Tibial nerve (tissue), 4 donors: ENCODE data around the gene PRKCB. TPM values are rescaled to one million over a fixed set of nuclear protein-coding genes. Genes with fewer than 3 reads are reported as not detected.
"Not testable (repeated sequence)": the region's sequence is repeated elsewhere in the genome, so short reads cannot be mapped to it uniquely, and the experiment has no call there.

ENCODE experiments used
- DNase-seq, 2 donors: peaks; one replicate each; pipeline ENCODE4 v3.0.0-alpha.2; 2019; ENCODE audit warnings: low spot score in 2 of 2
- H3K27ac ChIP-seq, 4 donors: fragments of 200-600 bp; sonication (generic) in 3 of 4; one replicate each; pipeline ENCODE4 v1.5.1; 2017 to 2019; ENCODE audit warnings: mild to moderate bottlenecking in 1 of 4
- H3K27me3 ChIP-seq, 2 donors: fragments of 200-600 bp; sonication (generic) in 1 of 2; one replicate each; pipeline versions ENCODE4 v1.5.1 to v1.6.0; 2017 to 2019
- H3K36me3 ChIP-seq, 3 donors: fragments of 200-600 bp; sonication (generic); one replicate each; pipeline ENCODE4 v1.5.1; 2018 to 2019
- H3K4me1 ChIP-seq, 4 donors: fragments of 200-600 bp; sonication (generic) in 3 of 4; one replicate each; pipeline ENCODE4 v1.5.1; 2017 to 2019
- H3K4me3 ChIP-seq, 4 donors: fragments of 200-600 bp; sonication (generic) in 3 of 4; one replicate each; pipeline ENCODE4 v1.5.1; 2017 to 2019; ENCODE audit warnings: mild to moderate bottlenecking in 1 of 4, moderate library complexity in 1 of 4
- H3K9me3 ChIP-seq, 4 donors: fragments of 200-600 bp; sonication (generic) in 3 of 4; one replicate each; pipeline ENCODE4 v1.5.1; 2017 to 2019
- EP300 ChIP-seq, 2 donors: sonication (generic); formaldehyde crosslinking; IDR thresholded peaks; one replicate each; pipeline ENCODE4 v1.6.1; 2017; ENCODE audit warnings: antibody characterized with exemption in 2 of 2, mild to moderate bottlenecking in 1 of 2
- POLR2A ChIP-seq, 2 donors: fragments of 450-650 bp; IDR thresholded peaks; one replicate each; pipeline ENCODE4 v1.6.1; 2017; ENCODE audit warnings: antibody characterized with exemption in 2 of 2, mild to moderate bottlenecking in 2 of 2, moderate library complexity in 2 of 2
- WGBS, 2 donors: methylation state at CpG; one replicate each; pipeline ENCODE4 v1.1.5; 2018; 5-methylcytosine and 5-hydroxymethylcytosine counted together
- total RNA-seq, 4 donors: library from RNA; depleted of rRNA; stranded (reverse); fragments of >200 nt; gene quantifications; one replicate each; pipeline ENCODE4 v1.1.0, GENCODE V29; 2016
- TF ChIP-seq, protein P1 (sequence below), 5 experiments: fragments of 200-600 bp in 3 of 5; fragments of 450-650 bp in 2 of 5; sonication (generic) in 3 of 5; IDR thresholded peaks; one replicate each; pipeline ENCODE4 v1.5.1; 2016 to 2019; ENCODE audit warnings: antibody characterized with exemption in 5 of 5, mild to moderate bottlenecking in 3 of 5, moderate library complexity in 2 of 5

Gene PRKCB
- total RNA-seq, 4 donors from 2014 or later = 2.7 to 6.9 (median 4.3) TPM

DNA sequence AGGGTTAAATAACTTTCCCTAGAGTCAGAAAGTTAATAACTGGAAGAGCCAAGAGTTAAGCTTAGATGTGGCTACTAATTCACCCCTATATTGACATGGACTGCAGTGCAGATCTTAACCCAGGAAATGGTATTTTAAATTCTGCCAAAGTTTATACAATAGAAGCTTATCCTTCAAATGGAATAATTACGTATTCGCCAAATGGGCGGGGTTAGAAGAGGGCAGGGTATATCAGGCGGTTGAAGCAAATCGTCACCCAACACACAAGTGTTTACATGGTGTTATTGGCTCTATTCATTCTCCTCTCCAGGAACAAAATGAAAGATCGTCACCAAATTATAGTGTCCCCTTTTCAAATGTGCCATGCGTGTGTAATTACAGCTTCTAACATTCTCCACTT lies 182.7 kb downstream of the PRKCB start:
- Histone ChIP-seq H3K4me1 (no peaks in the 10 kb centered on the region), H3K36me3 (no peaks in the 10 kb centered on the region), H3K4me3 (no peak overlapping the region), H3K27me3 (no peaks in the 10 kb centered on the region), H3K9me3 (no peaks in the 10 kb centered on the region), H3K27ac (no peak overlapping the region)
- 65 to 72% methylated on average over 7 of the region's 7 CpGs for WGBS, 2 donors
- TF ChIP-seq EP300 (IDR thresholded peaks at IDR 0.05) (no peak), POLR2A (IDR thresholded peaks at IDR 0.05) (no peak)
- TF ChIP-seq, protein P1, sequence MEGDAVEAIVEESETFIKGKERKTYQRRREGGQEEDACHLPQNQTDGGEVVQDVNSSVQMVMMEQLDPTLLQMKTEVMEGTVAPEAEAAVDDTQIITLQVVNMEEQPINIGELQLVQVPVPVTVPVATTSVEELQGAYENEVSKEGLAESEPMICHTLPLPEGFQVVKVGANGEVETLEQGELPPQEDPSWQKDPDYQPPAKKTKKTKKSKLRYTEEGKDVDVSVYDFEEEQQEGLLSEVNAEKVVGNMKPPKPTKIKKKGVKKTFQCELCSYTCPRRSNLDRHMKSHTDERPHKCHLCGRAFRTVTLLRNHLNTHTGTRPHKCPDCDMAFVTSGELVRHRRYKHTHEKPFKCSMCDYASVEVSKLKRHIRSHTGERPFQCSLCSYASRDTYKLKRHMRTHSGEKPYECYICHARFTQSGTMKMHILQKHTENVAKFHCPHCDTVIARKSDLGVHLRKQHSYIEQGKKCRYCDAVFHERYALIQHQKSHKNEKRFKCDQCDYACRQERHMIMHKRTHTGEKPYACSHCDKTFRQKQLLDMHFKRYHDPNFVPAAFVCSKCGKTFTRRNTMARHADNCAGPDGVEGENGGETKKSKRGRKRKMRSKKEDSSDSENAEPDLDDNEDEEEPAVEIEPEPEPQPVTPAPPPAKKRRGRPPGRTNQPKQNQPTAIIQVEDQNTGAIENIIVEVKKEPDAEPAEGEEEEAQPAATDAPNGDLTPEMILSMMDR (IDR thresholded peaks at IDR 0.05) = no peak
- DNase-seq = no peak

DNA sequence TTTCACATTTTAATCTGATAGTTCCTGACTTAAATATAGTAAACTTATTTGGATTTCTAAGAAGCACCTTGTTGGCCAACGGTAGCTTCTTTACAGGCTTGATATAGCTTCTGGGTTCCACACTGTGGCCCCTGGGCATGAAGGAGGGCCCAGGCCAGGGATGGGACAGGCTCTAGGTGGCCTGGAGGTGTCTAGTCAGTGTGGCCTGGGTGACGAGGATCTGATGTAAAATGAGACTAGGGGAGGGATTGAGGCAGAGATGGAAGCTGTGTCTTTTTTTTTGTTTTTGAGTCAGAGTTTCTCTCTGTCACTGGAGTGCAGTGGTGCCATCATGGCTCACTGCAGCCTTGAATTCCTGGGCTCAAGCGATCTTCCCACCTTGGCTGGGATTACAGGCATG lies 187.0 kb downstream of the PRKCB start:
- Histone ChIP-seq H3K4me3 (no peak overlapping the region), H3K9me3 (no peaks in the 10 kb centered on the region), H3K4me1 (no peaks in the 10 kb centered on the region), H3K27me3 (no peaks in the 10 kb centered on the region), H3K27ac (no peak overlapping the region), H3K36me3 (no peaks in the 10 kb centered on the region)
- TF ChIP-seq, protein P1 (IDR thresholded peaks at IDR 0.05) = no peak
- TF ChIP-seq EP300 (IDR thresholded peaks at IDR 0.05) = no peak
- no peak for TF ChIP-seq POLR2A (IDR thresholded peaks at IDR 0.05)
- no peak for DNase-seq
- 80 to 83% methylated on average over 3 of the region's 3 CpGs for WGBS, 2 donors

DNA sequence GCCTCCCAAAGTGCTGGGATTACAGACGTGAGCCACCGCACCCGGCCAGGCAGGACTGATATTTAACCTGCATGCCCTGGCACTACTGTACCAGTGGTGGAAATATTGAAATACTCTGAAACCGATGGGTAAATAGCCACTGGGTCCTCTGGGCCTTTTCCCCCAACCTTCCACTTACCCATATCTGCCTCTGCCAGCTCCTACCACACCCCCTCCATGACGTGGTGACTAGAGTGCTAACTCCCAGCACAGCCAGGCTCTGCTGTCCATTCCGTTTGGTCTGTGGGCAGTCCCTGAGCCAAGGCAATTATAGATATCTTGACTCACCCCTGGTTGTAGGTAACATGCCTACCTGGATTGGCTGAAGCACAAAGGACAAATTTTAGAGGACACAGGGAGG lies 187.8 kb downstream of the PRKCB start:
- H3K9me3 ChIP-seq = no peaks in the 10 kb centered on the region
- no peak for DNase-seq
- H3K36me3 ChIP-seq = no peaks in the 10 kb centered on the region
- 68 to 71% methylated on average over 6 of the region's 6 CpGs for WGBS, 2 donors
- H3K27ac ChIP-seq = no peak overlapping the region
- H3K4me3 ChIP-seq = no peak overlapping the region
- no peak for TF ChIP-seq POLR2A (IDR thresholded peaks at IDR 0.05)
- TF ChIP-seq, protein P1 (IDR thresholded peaks at IDR 0.05) = no peak
- TF ChIP-seq EP300 (IDR thresholded peaks at IDR 0.05) = no peak
- no peaks in the 10 kb centered on the region for H3K4me1 ChIP-seq
- no peaks in the 10 kb centered on the region for H3K27me3 ChIP-seq

DNA sequence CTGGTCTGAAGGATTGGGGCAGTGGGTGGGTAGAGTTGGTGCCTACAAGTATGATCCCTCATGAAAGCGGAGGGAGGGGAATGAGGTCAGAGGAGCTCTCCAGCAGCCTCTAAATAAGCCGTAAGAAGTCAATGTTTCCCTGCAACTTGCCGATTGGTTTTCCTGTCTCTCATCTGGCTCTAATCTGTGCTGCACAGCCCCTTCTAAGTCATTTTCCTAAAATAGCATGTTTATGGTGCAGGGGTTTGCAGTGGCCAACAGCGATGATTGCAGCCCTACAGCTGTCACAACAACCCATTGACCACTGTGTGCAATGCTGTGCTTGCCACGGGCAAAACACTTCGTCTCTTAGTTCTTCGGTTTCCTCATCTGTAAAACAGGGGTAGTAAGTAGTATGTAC lies 189.2 kb downstream of the PRKCB start:
- no peaks in the 10 kb centered on the region for H3K36me3 ChIP-seq
- DNase-seq = no peak
- WGBS, 2 donors = 66 to 78% methylated on average over 7 of the region's 7 CpGs
- no peaks in the 10 kb centered on the region for H3K9me3 ChIP-seq
- TF ChIP-seq POLR2A (IDR thresholded peaks at IDR 0.05) (no peak), EP300 (IDR thresholded peaks at IDR 0.05) (no peak)
- TF ChIP-seq, protein P1 (IDR thresholded peaks at IDR 0.05) = no peak
- H3K4me1 ChIP-seq = no peaks in the 10 kb centered on the region
- H3K4me3 ChIP-seq = no peak overlapping the region
- no peak overlapping the region for H3K27ac ChIP-seq
- H3K27me3 ChIP-seq = no peaks in the 10 kb centered on the region

DNA sequence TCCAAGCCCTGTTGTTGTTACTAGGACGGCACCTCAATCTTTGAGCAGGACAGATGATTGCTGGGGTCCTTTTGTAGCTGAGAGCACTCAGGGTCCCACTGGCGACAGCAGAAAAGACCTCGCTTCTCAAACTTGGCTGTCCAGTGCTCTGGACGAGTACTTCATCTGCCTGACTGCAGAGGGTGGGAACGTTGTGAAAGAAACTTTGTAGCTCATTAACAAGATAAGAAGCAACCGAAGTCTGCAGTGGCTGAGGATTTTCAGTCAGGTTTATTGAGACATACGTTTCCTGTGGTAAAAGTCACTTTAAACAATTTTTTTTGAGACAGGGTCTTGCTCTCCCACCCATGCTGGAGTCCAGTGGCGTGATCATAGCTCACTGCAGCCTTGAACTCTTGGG lies 191.7 kb downstream of the PRKCB start:
- Histone ChIP-seq H3K4me1 (no peaks in the 10 kb centered on the region), H3K4me3 (no peak overlapping the region), H3K9me3 (no peaks in the 10 kb centered on the region), H3K27me3 (no peaks in the 10 kb centered on the region), H3K27ac (no peak overlapping the region), H3K36me3 (no peaks in the 10 kb centered on the region)
- TF ChIP-seq EP300 (IDR thresholded peaks at IDR 0.05) = no peak
- TF ChIP-seq, protein P1 (IDR thresholded peaks at IDR 0.05) = no peak
- TF ChIP-seq POLR2A (IDR thresholded peaks at IDR 0.05) = no peak
- DNase-seq = no peak
- WGBS, 2 donors = 62 to 65% methylated on average over 8 of the region's 8 CpGs

DNA sequence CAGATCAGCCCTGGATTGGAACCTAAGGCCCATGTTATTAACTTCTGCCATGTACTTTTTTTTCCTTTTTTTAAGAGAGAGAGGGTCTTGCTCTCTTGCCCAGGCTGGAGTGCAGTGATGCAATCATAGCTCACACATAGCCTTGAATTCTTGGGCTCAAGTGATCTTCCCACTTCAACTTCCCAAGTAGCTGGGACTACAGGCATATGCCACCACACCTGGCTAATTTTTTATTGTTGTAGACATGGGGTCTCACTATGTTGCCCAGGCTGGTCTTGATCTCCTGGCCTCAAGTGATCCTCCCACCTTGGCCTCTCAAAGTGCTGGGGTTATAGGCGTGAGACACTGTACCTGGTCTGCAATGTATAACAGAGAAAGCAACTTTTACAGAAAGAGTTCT lies 194.1 kb downstream of the PRKCB start:
- DNase-seq, H3K27ac ChIP-seq, H3K27me3 ChIP-seq, H3K4me3 ChIP-seq, H3K9me3 ChIP-seq, H3K36me3 ChIP-seq, H3K4me1 ChIP-seq: not testable (repeated sequence)
- WGBS, 2 donors = 90 to 100% methylated on average over 1 of the region's 1 CpG
